Parathyroid adenoma (tissue), 2 donors: ENCODE data around the gene SF3B4.

Experiments used
- H2AFZ ChIP-seq: fragments of 300-600 bp; sonication (generic); one replicate; pipeline ENCODE4 v1.7.0; 2017; ENCODE audit warnings: antibody characterized with exemption, mild to moderate bottlenecking
- H3K27ac ChIP-seq: fragments of 300-600 bp; sonication (generic); one replicate; pipeline ENCODE4 v1.7.0; 2017
- H3K27me3 ChIP-seq: fragments of 300-600 bp; sonication (generic); one replicate; pipeline ENCODE4 v1.7.0; 2017; ENCODE audit warnings: low read length; ENCODE audit not compliant: control insufficient read depth, insufficient read depth
- H3K36me3 ChIP-seq: fragments of 300-600 bp; sonication (generic); one replicate; pipeline ENCODE4 v1.7.0; 2017; ENCODE audit warnings: low read length; ENCODE audit not compliant: control insufficient read depth, insufficient read depth
- H3K4me1 ChIP-seq: fragments of 300-600 bp; sonication (generic); one replicate; pipeline ENCODE4 v1.7.0; 2017; ENCODE audit warnings: control low read depth
- H3K4me2 ChIP-seq: fragments of 300-600 bp; sonication (generic); one replicate; pipeline ENCODE4 v1.7.0; 2017; ENCODE audit warnings: low read length
- H3K4me3 ChIP-seq: fragments of 300-600 bp; sonication (generic); one replicate; pipeline ENCODE4 v1.7.0; 2017; ENCODE audit warnings: low read depth, low read length
- H3K79me2 ChIP-seq: fragments of 300-600 bp; sonication (generic); one replicate; pipeline ENCODE4 v1.7.0; 2017; ENCODE audit warnings: control low read depth
- H3K9ac ChIP-seq: fragments of 300-600 bp; sonication (generic); one replicate; pipeline ENCODE4 v1.7.0; 2017; ENCODE audit warnings: mild to moderate bottlenecking
- H3K9me3 ChIP-seq: fragments of 300-600 bp; sonication (generic); one replicate; pipeline ENCODE4 v1.7.0; 2017; ENCODE audit warnings: low read length; ENCODE audit not compliant: control insufficient read depth
- CTCF ChIP-seq: fragments of 300-600 bp; sonication (generic); IDR thresholded peaks from one replicate; pipeline ENCODE4 v1.7.0; 2017; ENCODE audit warnings: antibody characterized with exemption, mild to moderate bottlenecking
- donor health status: primary hyperparathyroidism.

Gene SF3B4

GRCh38 chr1:149879556-149879955, 48.0 kb downstream of the SF3B4 start:
- H2AFZ ChIP-seq: no peak overlapping the region
- H3K4me1 ChIP-seq: no peaks in the 10 kb centered on the region
- H3K27ac ChIP-seq: no peak overlapping the region
- no peak for TF ChIP-seq CTCF
- H3K4me3 ChIP-seq: no peak overlapping the region
- no peaks in the 10 kb centered on the region for H3K27me3 ChIP-seq
- H3K9ac ChIP-seq: no peak overlapping the region
- no peak overlapping the region for H3K4me2 ChIP-seq
- H3K79me2 ChIP-seq: peaks cover 2% of the 10 kb centered on the region
- H3K9me3 ChIP-seq: no peaks in the 10 kb centered on the region
- H3K36me3 ChIP-seq: no peaks in the 10 kb centered on the region

- Histone ChIP-seq H2AFZ (no peak overlapping the region), H3K4me2 (no peak overlapping the region), H3K27me3 (no peaks in the 10 kb centered on the region), H3K4me1 (no peaks in the 10 kb centered on the region), H3K4me3 (no peak overlapping the region), H3K9ac (no peak overlapping the region), H3K9me3 (no peaks in the 10 kb centered on the region), H3K36me3 (no peaks in the 10 kb centered on the region), H3K27ac (no peak overlapping the region), H3K79me2 (no peaks in the 10 kb centered on the region)
- TF ChIP-seq CTCF: no peak
These were observed 50.2 kb downstream of the SF3B4 start for GRCh38 chr1:149877211-149877946.
